H1 (cell line): ENCODE measurements around the gene DIS3. TPM values are rescaled to one million over a fixed set of nuclear protein-coding genes. Genes with fewer than 3 reads are reported as not detected.

ENCODE experiments used
- CTCF ChIA-PET: fragments of 300-600 bp; sonication (Branson Sonifier 250); formaldehyde crosslinking; loops from one replicate; lab custom pipeline; 2021; ENCODE audit not compliant: partially characterized antibody; lab: Charles Lee
- POLR2A ChIA-PET: fragments of 300-600 bp; sonication (Branson Sonifier 250); formaldehyde crosslinking; loops from one replicate; lab custom pipeline; 2021; ENCODE audit warnings: inconsistent platforms; ENCODE audit not compliant: partially characterized antibody; lab: Charles Lee
- DNase-seq, 2 experiments: peaks; one replicate each; pipeline versions ENCODE4 v3.0.0 to v3.0.0-alpha.2; 2010 to 2022; ENCODE audit warnings: low spot score in 2 of 2, low read depth in 1 of 2, mixed read lengths in 1 of 2
- FAIRE-seq: peaks from 2 replicates; lab custom pipeline; 2011; peaks lifted over from hg19 to GRCh38; lab: Jason Lieb, UNC
- H2AFZ ChIP-seq: 2 replicates; pipeline ENCODE4 v1.8.1; 2012; ENCODE audit warnings: low read length, inconsistent platforms
- H2AK5ac ChIP-seq: 2 replicates; pipeline ENCODE4 v1.6.1; 2013; ENCODE audit warnings: low read depth, low read length
- H2BK120ac ChIP-seq: replicated peaks from 2 replicates; pipeline ENCODE3; 2013; ENCODE audit warnings: low read depth, low read length, inconsistent platforms
- H2BK12ac ChIP-seq: 2 replicates; pipeline ENCODE4 v1.6.1; 2013; ENCODE audit warnings: low read depth, low read length
- H2BK15ac ChIP-seq: 2 replicates; pipeline ENCODE4 v1.6.1; 2013; ENCODE audit warnings: low read length
- H2BK20ac ChIP-seq: 2 replicates; pipeline ENCODE4 v1.6.1; 2013; ENCODE audit warnings: low read length
- H2BK5ac ChIP-seq: 2 replicates; pipeline ENCODE4 v1.6.1; 2013; ENCODE audit warnings: low read depth, low read length
- H3K14ac ChIP-seq: 2 replicates; pipeline ENCODE4 v1.6.1; 2013; ENCODE audit warnings: inconsistent platforms; ENCODE audit not compliant: insufficient read length
- H3K18ac ChIP-seq: 2 replicates; pipeline ENCODE4 v1.6.1; 2013; ENCODE audit warnings: low read length; ENCODE audit errors: extremely low read depth
- H3K23ac ChIP-seq: 2 replicates; pipeline ENCODE4 v1.6.1; 2013; ENCODE audit warnings: inconsistent platforms; ENCODE audit not compliant: insufficient read length
- H3K23me2 ChIP-seq: 2 replicates; pipeline ENCODE4 v1.6.1; 2013; ENCODE audit warnings: low read depth, low read length
- H3K27ac ChIP-seq: 2 replicates; pipeline ENCODE4 v1.6.1; 2011; ENCODE audit warnings: low read depth, low read length, inconsistent platforms
- H3K27me3 ChIP-seq, 4 experiments: replicated peaks in 1 of 4; 1 replicate in 1 of 4; 2 replicates in 3 of 4; pipeline versions ENCODE4 v1.6.1 to v1.8.1; 2011 to 2013; ENCODE audit warnings: low read length in 3 of 4, mild to moderate bottlenecking in 3 of 4, inconsistent platforms in 2 of 4, mixed read lengths in 2 of 4, moderate library complexity in 1 of 4; ENCODE audit not compliant: control insufficient read depth in 3 of 4, insufficient read depth in 3 of 4; ENCODE audit errors: extremely low read depth in 1 of 4
- H3K36me3 ChIP-seq, 4 experiments: 2 replicates each; pipeline versions ENCODE4 v1.6.1 to v1.8.1; 2011 to 2013; ENCODE audit warnings: mild to moderate bottlenecking in 4 of 4, low read length in 3 of 4, moderate library complexity in 2 of 4, control low read depth in 1 of 4, inconsistent platforms in 1 of 4; ENCODE audit not compliant: insufficient read depth in 4 of 4, control insufficient read depth in 2 of 4
- H3K4ac ChIP-seq: replicated peaks from 2 replicates; pipeline ENCODE3; 2013; ENCODE audit warnings: low read length, low read depth, mixed read lengths, inconsistent platforms; ENCODE audit not compliant: insufficient read length
- H3K4me1 ChIP-seq, 4 experiments: replicated peaks in 1 of 4; 1 replicate in 1 of 4; 2 replicates in 3 of 4; pipeline versions ENCODE4 v1.6.1 to v1.8.1; 2011 to 2013; ENCODE audit warnings: low read length in 3 of 4, inconsistent platforms in 2 of 4, mixed read lengths in 1 of 4; ENCODE audit not compliant: insufficient read depth in 4 of 4, control insufficient read depth in 3 of 4
- H3K4me2 ChIP-seq, 2 experiments: 2 replicates each; pipeline versions ENCODE4 v1.6.1 to v1.8.1; 2011 to 2013; ENCODE audit warnings: low read depth in 2 of 2, low read length in 2 of 2, control low read depth in 1 of 2, inconsistent platforms in 1 of 2, mild to moderate bottlenecking in 1 of 2; ENCODE audit not compliant: insufficient read depth in 1 of 2
- H3K4me3 ChIP-seq, 4 experiments: fragments of 200-600, 300-600 bp in 1 of 4; sonication (generic), shearing (Covaris generic), sonication (Bioruptor Twin) in 1 of 4; 2 replicates each; pipeline versions ENCODE4 v1.5.1 to v1.8.1; 2011 to 2016; ENCODE audit warnings: low read length in 4 of 4, low read depth in 3 of 4, control low read depth in 2 of 4, inconsistent platforms in 2 of 4, mild to moderate bottlenecking in 2 of 4, mixed read lengths in 1 of 4, moderate library complexity in 1 of 4; ENCODE audit not compliant: insufficient read depth in 2 of 4; ENCODE audit errors: extremely low read depth in 1 of 4
- H3K56ac ChIP-seq: replicated peaks from 2 replicates; pipeline ENCODE3; 2013; ENCODE audit warnings: low read depth, mild to moderate bottlenecking, mixed read lengths, low read length, inconsistent platforms; ENCODE audit not compliant: insufficient read length
- H3K79me1 ChIP-seq: 2 replicates; pipeline ENCODE4 v1.6.1; 2013; ENCODE audit warnings: low read depth, low read length, control low read depth
- H3K79me2 ChIP-seq, 2 experiments: 2 replicates each; pipeline versions ENCODE4 v1.6.1 to v1.8.1; 2012 to 2013; ENCODE audit warnings: low read length in 2 of 2, mild to moderate bottlenecking in 2 of 2, inconsistent platforms in 1 of 2; ENCODE audit not compliant: insufficient read depth in 2 of 2, control insufficient read depth in 1 of 2
- H3K9ac ChIP-seq, 4 experiments: replicated peaks in 1 of 4; 1 replicate in 1 of 4; 2 replicates in 3 of 4; pipeline versions ENCODE4 v1.6.1 to v1.8.1; 2011 to 2013; ENCODE audit warnings: low read depth in 3 of 4, low read length in 3 of 4, control low read depth in 2 of 4, mild to moderate bottlenecking in 2 of 4, moderate library complexity in 2 of 4, inconsistent platforms in 1 of 4; ENCODE audit errors: extremely low read depth in 1 of 4
- H3K9me3 ChIP-seq, 2 experiments: 2 replicates each; pipeline versions ENCODE4 v1.6.1 to v1.8.1; 2012 to 2013; ENCODE audit warnings: mild to moderate bottlenecking in 2 of 2, moderate library complexity in 2 of 2, control low read depth in 1 of 2, inconsistent platforms in 1 of 2, low read depth in 1 of 2, low read length in 1 of 2, mixed read lengths in 1 of 2; ENCODE audit not compliant: insufficient read depth in 2 of 2
- H4K20me1 ChIP-seq, 2 experiments: replicated peaks in 1 of 2; 2 replicates each; pipeline versions ENCODE3 to v1.8.1; 2011 to 2013; ENCODE audit warnings: inconsistent platforms in 2 of 2, low read length in 2 of 2, mild to moderate bottlenecking in 1 of 2; ENCODE audit not compliant: insufficient read depth in 2 of 2, control insufficient read depth in 1 of 2
- H4K5ac ChIP-seq: 2 replicates; pipeline ENCODE4 v1.6.1; 2013; ENCODE audit warnings: low read length, low read depth, mixed read lengths, inconsistent platforms; ENCODE audit not compliant: insufficient read length
- H4K8ac ChIP-seq: 2 replicates; pipeline ENCODE4 v1.8.0; 2013; ENCODE audit warnings: mild to moderate bottlenecking, moderate library complexity, low read length, inconsistent platforms; ENCODE audit not compliant: insufficient read depth; ENCODE audit errors: extremely low read depth
- H4K91ac ChIP-seq: replicated peaks from 2 replicates; pipeline ENCODE3; 2013; ENCODE audit warnings: low read length, mixed read lengths, inconsistent platforms; ENCODE audit not compliant: insufficient read length
- WGBS, 2 experiments: shearing (Covaris generic) in 1 of 2; methylation state at CpG; one replicate each; pipeline versions ENCODE4 v1.1.6 to v1.1.7; 2013 to 2015; ENCODE audit warnings: low lambda C conversion rate in 2 of 2, mixed read lengths in 2 of 2, inconsistent platforms in 1 of 2, low coverage in 1 of 2, missing lambda C conversion rate in 1 of 2; ENCODE audit not compliant: insufficient replicate concordance in 2 of 2, insufficient coverage in 1 of 2, insufficient read length in 1 of 2; ENCODE audit errors: extremely low coverage in 1 of 2, missing lambda C conversion rate in 1 of 2; 5-methylcytosine and 5-hydroxymethylcytosine counted together
- long read RNA-seq, 2 experiments: library from RNA in 1 of 2; library from capped mRNA in 1 of 2; stranded (forward); transcript quantifications; one replicate each; pipeline ENCODE4 v2.0.0, GENCODE V29; 2021; ENCODE audit warnings: inconsistent platforms in 1 of 2
- polyA minus RNA-seq, 3 experiments: library from RNA; depleted of rRNA, polyadenylated mRNA; stranded (reverse); fragments of >200 nt; gene quantifications; 1 replicate in 2 of 3; 2 replicates in 1 of 3; pipeline ENCODE4 v1.2.3, GENCODE V29; 2011
- polyA plus RNA-seq, 7 experiments: library from polyadenylated mRNA; depleted of rRNA in 3 of 7; stranded (reverse) in 5 of 7; unstranded in 2 of 7; fragments of >200 nt in 5 of 7; fragments of 200-250 nt in 2 of 7; gene quantifications; 1 replicate in 5 of 7; 2 replicates in 1 of 7; 4 replicates in 1 of 7; pipeline versions ENCODE4 v1.2.1 to v1.2.3, GENCODE V29; 2011 to 2013; ENCODE audit warnings: missing spikeins in 2 of 7, mixed read lengths in 2 of 7
- total RNA-seq: library from RNA; stranded (reverse); fragmentation: NEBNext Ultra II Directional; extraction: Animal tissue kit (Norgen Biotek cat#: 25700); gene quantifications from 2 replicates; pipeline ENCODE4 v1.2.1, GENCODE V29; 2021

DIS3 gene, protein sequence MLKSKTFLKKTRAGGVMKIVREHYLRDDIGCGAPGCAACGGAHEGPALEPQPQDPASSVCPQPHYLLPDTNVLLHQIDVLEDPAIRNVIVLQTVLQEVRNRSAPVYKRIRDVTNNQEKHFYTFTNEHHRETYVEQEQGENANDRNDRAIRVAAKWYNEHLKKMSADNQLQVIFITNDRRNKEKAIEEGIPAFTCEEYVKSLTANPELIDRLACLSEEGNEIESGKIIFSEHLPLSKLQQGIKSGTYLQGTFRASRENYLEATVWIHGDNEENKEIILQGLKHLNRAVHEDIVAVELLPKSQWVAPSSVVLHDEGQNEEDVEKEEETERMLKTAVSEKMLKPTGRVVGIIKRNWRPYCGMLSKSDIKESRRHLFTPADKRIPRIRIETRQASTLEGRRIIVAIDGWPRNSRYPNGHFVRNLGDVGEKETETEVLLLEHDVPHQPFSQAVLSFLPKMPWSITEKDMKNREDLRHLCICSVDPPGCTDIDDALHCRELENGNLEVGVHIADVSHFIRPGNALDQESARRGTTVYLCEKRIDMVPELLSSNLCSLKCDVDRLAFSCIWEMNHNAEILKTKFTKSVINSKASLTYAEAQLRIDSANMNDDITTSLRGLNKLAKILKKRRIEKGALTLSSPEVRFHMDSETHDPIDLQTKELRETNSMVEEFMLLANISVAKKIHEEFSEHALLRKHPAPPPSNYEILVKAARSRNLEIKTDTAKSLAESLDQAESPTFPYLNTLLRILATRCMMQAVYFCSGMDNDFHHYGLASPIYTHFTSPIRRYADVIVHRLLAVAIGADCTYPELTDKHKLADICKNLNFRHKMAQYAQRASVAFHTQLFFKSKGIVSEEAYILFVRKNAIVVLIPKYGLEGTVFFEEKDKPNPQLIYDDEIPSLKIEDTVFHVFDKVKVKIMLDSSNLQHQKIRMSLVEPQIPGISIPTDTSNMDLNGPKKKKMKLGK
- total RNA-seq, result 38.4 and 39.9 TPM in 2 replicates
- polyA plus RNA-seq (2011; rRNA removed), result 10.8 and 20.3 TPM in 2 replicates
- polyA plus RNA-seq (2011; cell fraction: cytosol; rRNA removed), result 15.8 TPM
- polyA plus RNA-seq (2011; cell fraction: nucleus; rRNA removed), result 26.4 TPM
- 15.4 to 28.3 TPM (median 20.4 TPM) in 4 replicates for polyA plus RNA-seq (2012, experiment 1 of 2)
- 1.5 TPM for polyA plus RNA-seq (2012, experiment 2 of 2)
- 26.8 TPM for polyA plus RNA-seq (2013, experiment 1 of 2)
- polyA plus RNA-seq (2013, experiment 2 of 2), result 25.1 TPM
- polyA minus RNA-seq (2011; rRNA and poly(A)+ RNA removed), result 19.2 and 25.5 TPM in 2 replicates
- 24.8 TPM for polyA minus RNA-seq (2011; cell fraction: cytosol; rRNA and poly(A)+ RNA removed)
- polyA minus RNA-seq (2011; cell fraction: nucleus; rRNA and poly(A)+ RNA removed), result 27.4 TPM
- long read RNA-seq, experiment 1, partial matches to known transcripts, result 30 of 52 reads
- long read RNA-seq, experiment 1, other reads (novel, unspliced or antisense), result 22 of 52 reads
- long read RNA-seq, experiment 2, partial matches to known transcripts, result 1 of 1 reads
- long read RNA-seq, experiment 2, other reads (novel, unspliced or antisense), result 0 of 1 reads

DNA sequence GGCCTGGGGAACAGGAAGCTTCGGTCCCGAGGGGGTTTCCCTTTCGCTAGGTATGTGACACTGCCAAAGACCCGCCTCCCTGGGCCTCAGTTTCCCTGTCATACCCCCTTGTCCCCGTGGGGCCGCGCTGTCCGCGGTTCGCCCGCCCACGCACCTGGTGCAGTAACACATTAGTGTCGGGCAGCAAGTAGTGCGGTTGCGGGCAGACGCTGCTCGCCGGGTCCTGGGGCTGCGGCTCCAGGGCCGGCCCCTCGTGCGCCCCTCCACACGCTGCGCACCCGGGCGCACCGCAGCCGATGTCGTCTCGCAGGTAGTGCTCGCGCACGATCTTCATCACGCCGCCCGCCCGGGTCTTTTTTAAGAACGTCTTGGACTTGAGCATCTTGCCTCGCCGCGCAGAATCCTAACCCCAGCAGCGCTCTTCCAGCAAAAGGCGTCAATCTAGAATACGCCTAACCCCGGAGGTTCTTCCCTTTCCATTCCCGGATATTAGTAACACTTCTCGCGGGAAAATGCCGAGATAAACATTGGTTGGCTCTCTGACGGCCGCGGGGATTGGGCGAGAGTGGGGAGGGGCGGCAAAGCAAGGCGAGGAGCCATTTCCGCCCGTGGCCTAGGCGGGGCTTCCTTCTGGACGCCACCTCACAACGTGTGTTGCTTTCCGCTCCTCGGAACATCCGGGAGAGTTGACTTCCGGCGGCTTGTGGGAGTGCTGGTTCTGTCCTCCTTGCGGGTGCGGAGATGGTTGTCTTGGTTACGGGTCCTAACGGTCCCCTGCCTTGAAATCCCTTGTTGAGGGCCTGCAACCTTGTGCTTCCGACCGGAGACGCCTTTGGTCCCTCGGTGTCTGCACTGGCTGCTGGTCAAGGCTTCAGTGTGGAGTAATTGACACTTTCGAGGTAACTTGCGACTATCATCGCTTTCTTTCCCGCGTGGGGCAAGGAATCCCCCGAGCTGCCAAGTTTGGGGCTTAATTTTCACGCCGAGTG lies at the start of gene DIS3, which contains the start of gene PIBF1:
Gene DIS3 (minus strand): TSS at position 450 of the 989 bp plus-strand sequence. CDS start 68 bp downstream, at position 382.
Gene PIBF1 (plus strand): TSS at position 683 of the 989 bp plus-strand sequence. CDS start 1,337 bp downstream, outside the sequence.
- Histone ChIP-seq H3K27ac (peak within 1 kb of the TSS; percentile 82), H3K18ac (0 out of 2 replicates have a peak within 1 kb of the TSS, but pooled peaks have one; percentile 76), H3K23me2 (no peaks in the 10 kb centered on the region; the same call in 1 of the 2 replicates), H2BK12ac (no peak within 1 kb of the TSS), H4K8ac (peak within 1 kb of the TSS; percentile 94), H4K5ac (peak within 1 kb of the TSS; percentile 55), H3K4me2 (peak within 1 kb of the TSS; percentile 71 to 76), H3K9ac (peak within 1 kb of the TSS; percentile 86 to 99 (median 91)), H3K79me2 (peaks cover 6 to 66% of the 10 kb centered on the region in 2 experiments), H3K27me3 (no peaks in the 10 kb centered on the region), H3K4ac (no peak within 1 kb of the TSS), H3K9me3 (no peaks in the 10 kb centered on the region), H3K36me3 (peaks cover 3 to 16% (median 12%) of the 10 kb centered on the region in 4 experiments; a peak in 6 of 8 replicates), H3K56ac (peak within 1 kb of the TSS; percentile 46), H4K91ac (peak within 1 kb of the TSS; percentile 79), H3K79me1 (no peaks in the 10 kb centered on the region), H2AFZ (peak within 1 kb of the TSS; percentile 92; the same call in 1 of the 2 replicates), H2AK5ac (no peak within 1 kb of the TSS), H3K4me1 (no peaks in the 10 kb centered on the region; a peak in 2 of 7 replicates), H2BK20ac (no peak within 1 kb of the TSS), H3K23ac (no peak within 1 kb of the TSS), H3K14ac (no peak within 1 kb of the TSS), H2BK5ac (no peak within 1 kb of the TSS; the same call in 1 of the 2 replicates), H3K4me3 (peak within 1 kb of the TSS; percentile 87 to 95 (median 90)), H2BK120ac (no peak within 1 kb of the TSS), H2BK15ac (no peak within 1 kb of the TSS), H4K20me1 (no peaks in the 10 kb centered on the region)
- ChIA-PET CTCF (interaction anchor here (0.7 kb wide), 1 partner anchor 10 kb away, joined by 3 read pairs; no protein-coding TSS in a partner anchor), POLR2A (interaction anchor here (0.7 to 1.2 kb wide), 6 partner anchors 10 to 52 kb away, joined by 3 to 6 read pairs (median 4); no protein-coding TSS in a partner anchor)
- DNase-seq (peak; percentile 92), FAIRE-seq (peak; percentile 97)
- 2% methylated on average over 81 of the region's 81 CpGs; no CpG with 5 or more reads in 1 of the 2 experiments for WGBS, 2 experiments
